Activated T-cell treated with anti-CD3 and anti-CD28 coated beads, Interleukin-2, amount 50 U/mL, for 48 hours (primary cell): ENCODE data around the gene MMAB.
A peak's percentile ranks its signal among the peaks of the same experiment; 100 is the strongest.
"Not testable (repeated sequence)": the region's sequence is repeated elsewhere in the genome, so short reads cannot be mapped to it uniquely, and the experiment has no call there.

ENCODE experiments used
- DNase-seq, 2 experiments: peaks; one replicate each; pipeline ENCODE4 v3.0.0-alpha.2; 2020

Gene MMAB

GRCh38 chr12:109573029-109573913 lies at the start of gene MMAB, which contains the start of gene MVK:
TSS of gene MMAB (minus strand) at chr12:109573504. CDS start at chr12:109573480, 24 bp downstream.
TSS of gene MVK (plus strand) at chr12:109573794. CDS start at chr12:109574823, 1,029 bp downstream.
- DNase-seq: peak; percentile 98 to 99

- no peak for DNase-seq
Measured at GRCh38 chr12:109621901-109622364, 48.6 kb upstream of the MMAB start.

- no peak for DNase-seq
Measured at GRCh38 chr12:109621211-109621694, 47.9 kb upstream of the MMAB start.

- no peak for DNase-seq
Measured at GRCh38 chr12:109619002-109619604, 45.8 kb upstream of the MMAB start.

- no peak for DNase-seq
Measured at GRCh38 chr12:109618082-109618481, 44.8 kb upstream of the MMAB start.

- DNase-seq: no peak
Measured at GRCh38 chr12:109617491-109617890, 44.2 kb upstream of the MMAB start.

- DNase-seq: no peak
Measured at GRCh38 chr12:109615556-109616229, 42.4 kb upstream of the MMAB start.

GRCh38 chr12:109613649-109614455 lies 40.5 kb upstream of the MMAB start:
- no peak for DNase-seq

GRCh38 chr12:109612975-109613502 lies 39.7 kb upstream of the MMAB start:
- no peak for DNase-seq

GRCh38 chr12:109612003-109612402 lies 38.7 kb upstream of the MMAB start:
- DNase-seq: no peak

GRCh38 chr12:109611223-109611622 lies 37.9 kb upstream of the MMAB start:
- DNase-seq: no peak

GRCh38 chr12:109610523-109610922 lies 37.2 kb upstream of the MMAB start:
- DNase-seq: no peak

GRCh38 chr12:109609342-109609741 lies 36.0 kb upstream of the MMAB start:
- no peak for DNase-seq

GRCh38 chr12:109608793-109609192 lies 35.5 kb upstream of the MMAB start:
- DNase-seq: no peak

GRCh38 chr12:109608270-109608669 lies 35.0 kb upstream of the MMAB start:
- no peak for DNase-seq

- DNase-seq: no peak
Measured at GRCh38 chr12:109607618-109608017, 34.3 kb upstream of the MMAB start.

GRCh38 chr12:109606320-109607028 lies 33.2 kb upstream of the MMAB start:
- no peak for DNase-seq

- no peak for DNase-seq
Measured at GRCh38 chr12:109605599-109606228, 32.4 kb upstream of the MMAB start.

- DNase-seq: no peak
Measured at GRCh38 chr12:109605016-109605415, 31.7 kb upstream of the MMAB start.

- DNase-seq: no peak
Measured at GRCh38 chr12:109604132-109604585, 30.9 kb upstream of the MMAB start.

- not testable (repeated sequence) for DNase-seq
Measured at GRCh38 chr12:109602132-109602531, 28.8 kb upstream of the MMAB start.
